WTC11 (cell line): ENCODE results near the gene HBD. TPM values are rescaled to one million over a fixed set of nuclear protein-coding genes. Genes with fewer than 3 reads are reported as not detected.

Source experiments
- ATAC-seq: fragments of 200-7000 bp; cut with Tn5 transposase; 2 replicates; pipeline ENCODE4 v1.10.0; 2021; ENCODE audit warnings: mild to moderate bottlenecking, moderate library complexity
- CTCF ChIA-PET: fragments of 300-600 bp; sonication (Branson Sonifier 250); formaldehyde crosslinking; loops from one replicate; lab custom pipeline; 2021; ENCODE audit warnings: antibody characterized with exemption; lab: Charles Lee
- POLR2A ChIA-PET: fragments of 350-600 bp; sonication (Branson Sonifier 250); formaldehyde crosslinking; loops from one replicate; lab custom pipeline; 2021; ENCODE audit warnings: antibody characterized with exemption; lab: Charles Lee
- DNase-seq: peaks from one replicate; pipeline ENCODE4 v3.0.0; 2021; ENCODE audit warnings: low spot score
- H3K27ac Mint-ChIP-seq: 2 replicates; pipeline ENCODE4 v1.8.0; 2021; ENCODE audit warnings: mixed read lengths
- H3K27me3 Mint-ChIP-seq: 2 replicates; pipeline ENCODE4 v1.8.0; 2021; ENCODE audit warnings: low read depth, mild to moderate bottlenecking, moderate library complexity, mixed read lengths
- H3K36me3 Mint-ChIP-seq: 2 replicates; pipeline ENCODE4 v1.8.0; 2021; ENCODE audit warnings: mixed read lengths
- H3K4me1 Mint-ChIP-seq: 2 replicates; pipeline ENCODE4 v1.8.0; 2022; ENCODE audit warnings: mixed read lengths
- H3K4me3 Mint-ChIP-seq: 2 replicates; pipeline ENCODE4 v1.8.0; 2021; ENCODE audit warnings: mild to moderate bottlenecking, moderate library complexity, mixed read lengths
- H3K9me3 Mint-ChIP-seq: 2 replicates; pipeline ENCODE4 v1.8.0; 2021; ENCODE audit warnings: mixed read lengths
- ATF2 ChIP-seq: sonication (generic); formaldehyde crosslinking; IDR thresholded peaks from 2 replicates; pipeline ENCODE4 v1.8.1; 2022; ENCODE audit warnings: low read depth, missing genetic modification reagents, borderline replicate concordance
- ATF3 ChIP-seq: sonication (generic); formaldehyde crosslinking; conservative IDR thresholded peaks from 2 replicates; pipeline ENCODE4 v1.8.1; 2022; ENCODE audit warnings: mild to moderate bottlenecking, missing genetic modification reagents
- ERG ChIP-seq: fragments of 250-450 bp; sonication (Bioruptor Pico); IDR thresholded peaks from 2 replicates; pipeline ENCODE4 v1.8.0; 2021; ENCODE audit warnings: mild to moderate bottlenecking
- FOXP4 ChIP-seq: sonication (generic); formaldehyde crosslinking; IDR thresholded peaks from 2 replicates; pipeline ENCODE4 v1.8.0; 2022; ENCODE audit warnings: mild to moderate bottlenecking, missing genetic modification reagents
- HMGXB4 ChIP-seq: sonication (generic); formaldehyde crosslinking; IDR thresholded peaks from 2 replicates; pipeline ENCODE4 v1.8.1; 2023; ENCODE audit warnings: mild to moderate bottlenecking, moderate library complexity, missing genetic modification reagents
- IRF2 ChIP-seq: sonication (generic); formaldehyde crosslinking; IDR thresholded peaks from 2 replicates; pipeline ENCODE4 v1.8.0; 2022; ENCODE audit warnings: low read depth, missing genetic modification reagents, borderline replicate concordance
- NFATC4 ChIP-seq: fragments of 250-450 bp; sonication (Bioruptor Pico); IDR thresholded peaks from 2 replicates; pipeline ENCODE4 v1.9.0; 2021; ENCODE audit warnings: mild to moderate bottlenecking
- PRRX2 ChIP-seq: fragments of 250-450 bp; sonication (Bioruptor Pico); IDR thresholded peaks from 2 replicates; pipeline ENCODE4 v1.8.0; 2021; ENCODE audit warnings: mild to moderate bottlenecking
- RELA ChIP-seq: sonication (generic); formaldehyde crosslinking; IDR thresholded peaks from 2 replicates; pipeline ENCODE4 v1.8.1; 2022; ENCODE audit warnings: missing genetic modification reagents, mild to moderate bottlenecking, borderline replicate concordance
- RORB ChIP-seq: fragments of 250-450 bp; sonication (Bioruptor Pico); IDR thresholded peaks from 2 replicates; pipeline ENCODE4 v1.9.0; 2021; ENCODE audit warnings: mild to moderate bottlenecking
- ZNF263 ChIP-seq: sonication (generic); formaldehyde crosslinking; IDR thresholded peaks from 2 replicates; pipeline ENCODE4 v1.8.1; 2022; ENCODE audit warnings: low read depth, mild to moderate bottlenecking, moderate library complexity, missing genetic modification reagents
- ZNF532 ChIP-seq: fragments of 250-450 bp; sonication (Bioruptor Pico); IDR thresholded peaks from 2 replicates; pipeline ENCODE4 v1.9.0; 2021; ENCODE audit warnings: mild to moderate bottlenecking, borderline replicate concordance
- ZNF671 ChIP-seq: fragments of 250-450 bp; sonication (Bioruptor Pico); IDR thresholded peaks from 2 replicates; pipeline ENCODE4 v1.8.0; 2021; ENCODE audit warnings: mild to moderate bottlenecking
- total RNA-seq: library from RNA; stranded (reverse); gene quantifications from 3 replicates; pipeline ENCODE4 v1.2.3, GENCODE V29; 2021

Gene HBD
- total RNA-seq, 1 experiment from 2014 or later: not detected

- Mint-ChIP-seq H3K27me3 (no peaks in the 10 kb centered on the region), H3K4me3 (no peak overlapping the region)
These were observed 41.5 kb downstream of the HBD start for GRCh38 chr11:5192738-5193137.

More at GRCh38 chr11:5192738-5193137, 41.5 kb downstream of the HBD start:
- TF ChIP-seq ZNF263 (CRISPR knock-in tag): no peak
- TF ChIP-seq RELA (CRISPR knock-in tag): no peak
- no peak for TF ChIP-seq ATF2 (CRISPR knock-in tag)
- TF ChIP-seq IRF2 (CRISPR knock-in tag): no peak
- TF ChIP-seq ATF3 (CRISPR knock-in tag): no peak
- TF ChIP-seq ZNF532 (CRISPR knock-in tag): no peak
- TF ChIP-seq HMGXB4 (CRISPR knock-in tag): no peak
- no peak for TF ChIP-seq RORB (CRISPR knock-in tag)
- no peak for TF ChIP-seq FOXP4
- TF ChIP-seq PRRX2: no peak
- no peak for TF ChIP-seq NFATC4
- no peak for TF ChIP-seq ERG (CRISPR knock-in tag)
- no peak for TF ChIP-seq ZNF671 (CRISPR knock-in tag)
- Mint-ChIP-seq H3K9me3 (peaks cover 55% of the 10 kb centered on the region), H3K27ac (no peak overlapping the region), H3K4me1 (peaks cover 18% of the 10 kb centered on the region), H3K36me3 (peaks cover 23% of the 10 kb centered on the region)
- DNase-seq (no peak), ATAC-seq (no peak)
- ChIA-PET CTCF (no interaction called here), POLR2A (no interaction called here)
